ENCODE results near the gene TNFSF13B.

The TNFSF13B gene

DNA sequence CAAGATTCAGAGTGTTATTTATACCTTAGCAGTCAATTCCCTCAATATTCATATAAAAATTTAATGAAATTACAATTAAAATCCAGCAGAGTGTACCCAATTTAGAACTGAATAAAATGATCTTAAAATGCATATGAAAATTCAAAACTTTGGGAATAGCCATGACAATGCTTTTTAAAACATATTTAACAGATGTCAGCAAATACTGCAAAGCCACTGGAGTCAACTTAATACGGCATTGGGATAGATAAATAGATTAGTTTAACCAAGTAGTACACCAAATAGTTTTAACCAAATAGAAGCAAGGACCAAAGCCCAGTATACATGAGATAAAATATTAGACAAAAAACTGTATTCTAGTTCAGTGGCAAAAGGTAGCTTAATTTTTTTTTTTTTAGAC, 79.8 kb downstream of the TNFSF13B start:
- DNase-seq (ENCODE audit: low read depth), result no peak

DNA sequence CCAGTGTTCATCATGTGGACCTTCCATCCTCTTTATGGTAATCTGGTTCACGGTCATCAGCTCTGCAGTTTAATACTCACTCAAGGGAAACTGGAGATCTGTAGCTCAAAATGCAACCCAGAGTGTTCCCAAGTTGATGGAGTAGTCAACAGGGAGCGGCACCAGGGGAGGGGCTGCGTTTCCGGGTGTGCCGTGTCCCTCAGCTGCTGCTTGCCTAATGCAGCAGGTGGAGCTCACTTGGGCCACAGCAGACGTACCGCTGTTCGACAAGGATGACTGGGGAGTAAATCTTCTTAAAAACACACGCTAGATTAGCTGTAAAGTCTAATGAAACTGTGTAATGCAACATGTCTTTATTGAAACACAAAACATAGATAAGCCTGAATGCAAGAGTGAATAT, 81.1 kb downstream of the TNFSF13B start:
- DNase-seq (ENCODE audit: low read depth), result no peak

DNA sequence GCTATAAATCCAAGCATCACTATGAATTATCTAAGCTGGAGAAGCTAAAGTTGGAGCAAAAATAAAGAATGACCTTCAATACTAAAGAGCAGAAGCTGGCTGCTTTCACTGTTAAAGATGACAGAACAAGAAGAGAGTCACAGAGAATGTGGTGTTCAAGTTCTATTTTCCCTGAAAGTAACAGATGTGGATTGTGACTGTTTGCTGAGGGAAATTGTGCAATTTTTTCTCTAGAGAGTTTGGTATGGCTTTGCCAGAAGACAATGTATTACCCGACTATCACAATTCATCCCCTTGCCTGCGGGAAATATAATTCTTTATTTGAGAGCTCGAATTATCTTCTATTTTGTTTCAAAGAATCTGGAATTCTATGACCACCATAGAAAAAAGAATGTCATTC, 83.1 kb downstream of the TNFSF13B start:
- DNase-seq (ENCODE audit: low read depth), result no peak

DNA sequence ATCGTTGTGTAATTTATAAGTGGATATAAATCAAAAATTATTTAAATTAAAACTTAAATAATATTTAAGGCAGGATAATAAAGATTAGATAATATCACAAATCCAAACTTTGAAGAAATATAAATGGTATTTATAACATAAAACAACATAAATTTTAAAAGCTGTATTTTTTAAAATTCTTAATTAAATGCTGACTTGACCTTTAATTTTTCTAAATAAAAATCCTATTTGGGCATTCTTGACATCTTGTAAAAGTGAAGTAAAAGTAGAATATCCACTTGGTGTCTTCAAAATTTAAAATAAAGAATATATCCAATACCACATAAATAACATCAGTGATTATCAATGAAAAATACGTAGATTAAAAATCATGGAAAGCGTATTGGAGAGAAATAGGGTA, 87.7 kb downstream of the TNFSF13B start:
- no peak for DNase-seq (ENCODE audit: low read depth)
